Natural killer cell (primary cell): Measurements from ENCODE around the gene RGS6. TPM values are rescaled to one million over a fixed set of nuclear protein-coding genes. Genes with fewer than 3 reads are reported as not detected.

Experiments
- ATAC-seq, 3 donors: fragments of 150-1000 bp in 2 of 3; fragments of 200-7000 bp in 1 of 3; cut with Tn5 transposase; 1 replicate in 1 of 3; 2 replicates in 2 of 3; pipeline ENCODE4 v1.10.0; 2021; ENCODE audit warnings: mild to moderate bottlenecking in 2 of 3, moderate library complexity in 2 of 3
- DNase-seq, 2 donors: peaks; one replicate each; pipeline versions ENCODE4 v3.0.0 to v3.0.0-alpha.2; 2013 to 2021; ENCODE audit warnings: mixed read lengths in 1 of 2
- H3K27ac ChIP-seq: one replicate; pipeline ENCODE4 v1.5.1; 2013; ENCODE audit warnings: mild to moderate bottlenecking, low read length
- H3K27me3 ChIP-seq: one replicate; pipeline ENCODE4 v1.6.1; 2013; ENCODE audit warnings: low read length; ENCODE audit not compliant: control insufficient read depth, insufficient read depth
- H3K36me3 ChIP-seq: one replicate; pipeline ENCODE4 v1.6.1; 2013; ENCODE audit warnings: low read length; ENCODE audit not compliant: control insufficient read depth, insufficient read depth
- H3K4me1 ChIP-seq: one replicate; pipeline ENCODE4 v1.6.1; 2013; ENCODE audit warnings: low read length; ENCODE audit not compliant: control insufficient read depth, insufficient read depth
- H3K4me3 ChIP-seq: one replicate; pipeline ENCODE4 v1.5.1; 2013; ENCODE audit warnings: low read length
- H3K9me3 ChIP-seq: one replicate; pipeline ENCODE4 v1.6.1; 2013; ENCODE audit warnings: low read length; ENCODE audit not compliant: control insufficient read depth, insufficient read depth
- H3K27ac Mint-ChIP-seq, 2 donors: one replicate each; pipeline ENCODE4 v1.8.0; 2022; ENCODE audit warnings: mild to moderate bottlenecking in 2 of 2, mixed read lengths in 2 of 2, moderate library complexity in 1 of 2
- H3K27me3 Mint-ChIP-seq, 2 donors: one replicate each; pipeline ENCODE4 v1.8.0; 2022; ENCODE audit warnings: low read depth in 2 of 2, mixed read lengths in 2 of 2
- H3K36me3 Mint-ChIP-seq: one replicate; pipeline ENCODE4 v1.8.0; 2022; ENCODE audit warnings: mixed read lengths
- H3K4me1 Mint-ChIP-seq, 2 donors: one replicate each; pipeline ENCODE4 v1.8.0; 2022; ENCODE audit warnings: mixed read lengths in 2 of 2
- H3K4me3 Mint-ChIP-seq: one replicate; pipeline ENCODE4 v1.8.0; 2022; ENCODE audit warnings: mild to moderate bottlenecking, moderate library complexity, mixed read lengths
- H3K9me3 Mint-ChIP-seq, 2 donors: one replicate each; pipeline ENCODE4 v1.8.0; 2022; ENCODE audit warnings: mixed read lengths in 2 of 2
- CTCF ChIP-seq: fragments of 200-600 bp; IDR thresholded peaks from one replicate; pipeline ENCODE4 v1.8.0; 2022; ENCODE audit warnings: antibody characterized with exemption
- WGBS: methylation state at CpG from one replicate; pipeline ENCODE4 v1.1.7; 2013; ENCODE audit warnings: missing lambda C conversion rate; ENCODE audit not compliant: insufficient coverage; 5-methylcytosine and 5-hydroxymethylcytosine counted together
- intact Hi-C: fragments of 100-400 bp; cut with micrococcal nuclease; formaldehyde crosslinking; loops from one replicate; pipeline ENCODE4 v1.14.2; 2022
- total RNA-seq, 4 donors: library from RNA; stranded (reverse); fragments of 120-200 nt in 1 of 4; gene quantifications; one replicate each; pipeline versions ENCODE4 v1.2.3 to v1.2.4, GENCODE V29; 2013 to 2022

Gene RGS6
- total RNA-seq, 3 donors from 2014 or later (not counting 1 experiment from before 2014, with no cell fraction given) = 0.75 to 1.4 TPM; not detected in 1

- intact Hi-C loops = no loop called here
- H3K27ac Mint-ChIP-seq = peak overlapping the region; percentile 82 to 88
- no peak for DNase-seq
- Histone ChIP-seq H3K4me1 (peaks cover 44% of the 10 kb centered on the region), H3K27ac (no peak overlapping the region), H3K36me3 (no peaks in the 10 kb centered on the region), H3K27me3 (no peaks in the 10 kb centered on the region), H3K9me3 (no peaks in the 10 kb centered on the region), H3K4me3 (no peak overlapping the region)
- 91% methylated on average over 8 of the region's 8 CpGs for WGBS
- no peak for ATAC-seq
- peaks cover 55 to 57% of the 10 kb centered on the region in 2 donors for H3K4me1 Mint-ChIP-seq
- H3K27me3 Mint-ChIP-seq = peaks cover 4 to 7% of the 10 kb centered on the region in 2 donors
- no peak overlapping the region for H3K4me3 Mint-ChIP-seq
- H3K36me3 Mint-ChIP-seq = peaks cover 8% of the 10 kb centered on the region
- no peaks in the 10 kb centered on the region for H3K9me3 Mint-ChIP-seq
- TF ChIP-seq CTCF = no peak
These were observed 546.3 kb downstream of the RGS6 start for GRCh38 chr14:72478471-72478893.

DNA sequence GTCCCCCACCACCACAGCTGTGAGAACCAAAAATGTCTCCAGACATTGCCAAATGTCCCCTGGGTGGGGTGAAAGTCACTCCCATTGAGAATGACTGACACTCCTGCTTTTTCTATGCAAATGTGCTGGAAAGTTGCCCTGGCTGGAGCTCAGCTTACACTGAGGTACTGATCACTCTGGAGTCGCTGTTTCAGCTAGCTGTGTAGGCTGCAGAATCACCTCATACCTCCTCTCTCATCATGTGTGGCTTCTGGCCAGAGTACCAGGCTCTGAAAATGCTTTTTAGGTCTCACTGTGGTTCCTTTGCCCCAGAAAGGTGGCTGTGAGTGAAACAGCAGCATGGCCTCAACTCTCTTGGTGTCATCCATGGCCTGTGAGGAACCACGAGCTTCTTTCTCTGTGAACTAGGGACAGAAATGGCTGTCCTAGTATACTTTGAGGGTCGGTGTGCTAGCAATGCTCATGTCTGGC lies 547.3 kb downstream of the RGS6 start:
- H3K4me3 ChIP-seq = no peak overlapping the region
- DNase-seq (no peak), ATAC-seq (no peak)
- no peak for TF ChIP-seq CTCF
- H3K36me3 ChIP-seq = no peaks in the 10 kb centered on the region
- 56% methylated on average over 3 of the region's 3 CpGs for WGBS
- H3K4me1 ChIP-seq = peaks cover 44% of the 10 kb centered on the region
- peak overlapping the region in 1 of 2 donors; percentile 61 for H3K27ac Mint-ChIP-seq
- H3K27me3 ChIP-seq = no peaks in the 10 kb centered on the region
- peak overlapping the region; percentile 11 for H3K4me3 Mint-ChIP-seq
- H3K27ac ChIP-seq = no peak overlapping the region
- no peaks in the 10 kb centered on the region for H3K9me3 ChIP-seq
- H3K27me3 Mint-ChIP-seq = peaks cover 7 to 9% of the 10 kb centered on the region in 2 donors
- peaks cover 55 to 57% of the 10 kb centered on the region in 2 donors for H3K4me1 Mint-ChIP-seq
- peaks cover 8% of the 10 kb centered on the region for H3K36me3 Mint-ChIP-seq
- no peaks in the 10 kb centered on the region for H3K9me3 Mint-ChIP-seq
- intact Hi-C loops = no loop called here

DNA sequence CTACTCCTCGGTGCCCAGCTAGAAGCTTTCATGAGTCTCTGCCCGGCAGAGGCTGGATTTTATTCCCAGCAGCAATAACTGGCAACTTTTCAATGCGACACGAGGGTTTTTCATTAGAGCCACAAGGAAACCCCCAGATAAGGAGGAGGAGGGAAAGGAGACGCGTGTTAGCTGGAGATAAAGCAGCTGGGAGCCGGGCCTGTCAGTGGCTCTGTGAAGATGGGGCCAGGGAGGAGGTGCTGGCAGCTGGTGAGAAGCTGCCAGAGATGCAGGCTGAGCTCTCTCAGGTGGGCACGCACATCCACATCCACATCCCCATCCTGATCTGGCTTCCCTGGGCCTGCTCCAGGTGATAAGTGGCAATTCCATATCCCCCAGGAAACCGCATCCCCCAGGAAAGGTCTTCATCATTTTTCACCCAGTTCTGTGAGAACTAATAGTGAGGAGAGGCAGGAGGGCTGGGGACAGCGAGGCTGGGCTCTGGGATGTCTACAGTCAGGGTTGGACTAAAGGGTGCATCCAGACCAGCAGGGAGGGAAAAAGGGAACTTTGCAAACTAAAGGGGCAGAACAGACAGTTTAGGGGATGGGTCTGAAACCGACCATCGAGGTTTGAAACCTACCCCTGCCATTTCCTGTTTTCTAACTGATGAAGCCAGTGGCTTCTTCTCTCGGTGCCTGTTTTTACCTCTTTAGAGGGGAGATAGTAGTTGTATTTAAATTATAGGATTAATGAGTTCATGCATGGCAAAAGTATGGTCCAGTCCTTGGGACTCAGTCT lies 548.4 kb downstream of the RGS6 start:
- no peak overlapping the region for H3K27ac ChIP-seq
- Mint-ChIP-seq H3K9me3 (no peaks in the 10 kb centered on the region), H3K4me3 (peak overlapping the region; percentile 28), H3K27me3 (peaks cover 7 to 12% of the 10 kb centered on the region in 2 donors), H3K36me3 (peaks cover 8% of the 10 kb centered on the region), H3K27ac (peak overlapping the region in 1 of 2 donors; percentile 61), H3K4me1 (peaks cover 55 to 57% of the 10 kb centered on the region in 2 donors)
- TF ChIP-seq CTCF = no peak
- 51% methylated on average over 12 of the region's 13 CpGs for WGBS
- H3K4me3 ChIP-seq = no peak overlapping the region
- DNase-seq (no peak), ATAC-seq (no peak)
- H3K36me3 ChIP-seq = no peaks in the 10 kb centered on the region
- H3K4me1 ChIP-seq = peaks cover 44% of the 10 kb centered on the region
- intact Hi-C loops = no loop called here
- H3K27me3 ChIP-seq = no peaks in the 10 kb centered on the region
- H3K9me3 ChIP-seq = no peaks in the 10 kb centered on the region
